Daoy (cell line): ENCODE results near the gene NELFA. TPM values are rescaled to one million over a fixed set of nuclear protein-coding genes. Genes with fewer than 3 reads are reported as not detected.

ENCODE experiments used
- DNase-seq: peaks from one replicate; pipeline ENCODE4 v3.0.0-alpha.2; 2015; ENCODE audit warnings: low read depth
- total RNA-seq: library from RNA; depleted of rRNA; stranded (reverse); fragments of >200 nt; shearing (Covaris generic); gene quantifications from 2 replicates; pipeline ENCODE4 v1.2.3, GENCODE V29; 2014

NELFA gene
- total RNA-seq, 1 experiment from 2014 or later: 22.9 TPM

DNA sequence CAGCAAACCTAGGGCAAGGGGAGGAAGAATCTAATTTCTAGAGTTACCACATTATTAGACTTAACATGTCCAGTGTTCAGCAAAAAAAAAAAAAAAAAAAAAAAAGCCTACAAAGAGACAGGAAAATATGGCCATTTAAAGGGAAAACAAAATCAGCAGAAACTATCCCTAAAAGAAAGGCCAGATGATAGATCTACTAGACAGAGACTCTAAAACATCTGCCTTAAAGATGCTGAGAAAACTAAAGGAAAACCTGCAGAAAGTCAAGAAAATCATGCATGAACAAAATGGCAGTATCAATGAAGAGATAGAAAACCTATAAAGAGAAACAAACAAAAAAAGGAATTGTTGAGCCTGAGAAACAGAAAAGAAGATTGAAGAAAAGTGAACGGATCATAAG, 43.8 kb downstream of the NELFA start:
- DNase-seq: no peak

DNA sequence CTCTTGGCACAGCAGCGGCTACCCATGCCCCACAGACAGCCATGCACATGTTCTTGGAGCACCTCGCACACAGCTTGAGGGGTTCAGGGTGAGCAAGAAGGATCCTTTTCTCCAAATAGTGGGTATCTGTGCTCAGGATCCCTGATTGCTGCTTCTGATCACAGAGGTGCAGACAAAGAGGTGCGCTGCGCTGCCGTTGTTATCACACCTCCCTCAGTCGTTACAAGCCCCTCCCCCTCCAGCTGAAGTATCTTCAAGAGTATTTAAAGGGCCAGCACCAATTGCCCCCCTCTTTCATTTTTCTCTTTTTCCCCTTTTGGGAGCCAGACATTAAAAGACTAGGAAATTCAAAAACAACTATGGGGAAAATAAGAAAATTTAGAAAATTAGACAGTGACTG, 44.3 kb downstream of the NELFA start:
- no peak for DNase-seq

DNA sequence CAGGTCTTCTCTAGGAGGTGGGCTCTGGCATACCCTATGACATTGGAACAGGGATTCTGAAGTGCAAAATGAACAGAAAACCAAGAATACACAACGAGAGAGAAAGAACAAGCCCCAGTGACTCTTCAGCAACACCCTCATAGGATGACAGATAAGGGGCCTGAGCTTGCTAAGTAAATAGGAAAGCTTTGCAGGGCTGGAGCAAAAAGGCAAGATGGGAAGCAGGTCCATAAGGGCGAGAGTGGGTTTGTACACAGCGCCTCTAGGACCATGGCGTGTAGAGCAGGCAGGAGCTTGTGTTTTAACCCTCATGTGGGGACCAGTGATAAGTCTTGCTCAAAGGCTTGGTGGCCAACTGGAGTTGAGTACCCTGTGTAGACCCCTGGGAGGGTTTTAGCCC, 45.8 kb downstream of the NELFA start:
- DNase-seq: no peak

DNA sequence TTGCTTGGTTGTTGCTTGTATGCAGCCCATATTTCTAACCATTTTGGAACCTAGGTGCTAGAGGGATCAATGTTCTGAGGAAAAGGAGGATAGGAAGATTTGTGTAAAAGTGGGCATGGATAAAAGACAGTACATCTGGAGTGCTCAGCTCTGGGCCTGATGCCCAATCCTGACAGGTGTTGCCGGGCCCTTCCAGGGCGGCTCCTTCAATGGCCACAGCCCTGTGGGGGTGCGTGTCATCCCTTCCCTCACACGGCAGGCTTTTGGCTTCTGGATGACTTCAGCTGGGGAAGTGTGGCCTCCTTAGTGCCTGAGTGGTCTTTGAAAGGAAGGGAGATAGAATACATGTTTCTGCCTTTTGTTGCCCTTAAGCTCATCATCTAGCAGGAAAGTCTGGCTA, 47.2 kb downstream of the NELFA start:
- no peak for DNase-seq

DNA sequence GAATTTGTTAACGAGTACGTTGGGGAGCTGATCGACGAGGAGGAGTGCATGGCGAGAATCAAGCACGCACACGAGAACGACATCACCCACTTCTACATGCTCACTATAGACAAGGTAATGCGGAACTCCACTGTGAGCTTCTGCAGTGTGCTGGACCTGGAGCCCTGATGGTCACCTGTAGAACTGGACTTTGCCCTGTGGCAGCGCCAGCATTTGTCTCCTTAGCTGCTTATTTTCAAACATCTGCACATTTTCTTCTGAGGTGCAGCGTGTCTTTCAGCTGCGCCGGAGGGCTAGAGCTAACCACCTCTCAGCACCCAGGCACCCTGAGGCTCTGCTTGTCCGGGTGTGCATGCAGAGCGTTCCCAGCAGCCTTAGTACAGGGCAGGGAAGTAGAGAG, 47.7 kb downstream of the NELFA start:
- no peak for DNase-seq

DNA sequence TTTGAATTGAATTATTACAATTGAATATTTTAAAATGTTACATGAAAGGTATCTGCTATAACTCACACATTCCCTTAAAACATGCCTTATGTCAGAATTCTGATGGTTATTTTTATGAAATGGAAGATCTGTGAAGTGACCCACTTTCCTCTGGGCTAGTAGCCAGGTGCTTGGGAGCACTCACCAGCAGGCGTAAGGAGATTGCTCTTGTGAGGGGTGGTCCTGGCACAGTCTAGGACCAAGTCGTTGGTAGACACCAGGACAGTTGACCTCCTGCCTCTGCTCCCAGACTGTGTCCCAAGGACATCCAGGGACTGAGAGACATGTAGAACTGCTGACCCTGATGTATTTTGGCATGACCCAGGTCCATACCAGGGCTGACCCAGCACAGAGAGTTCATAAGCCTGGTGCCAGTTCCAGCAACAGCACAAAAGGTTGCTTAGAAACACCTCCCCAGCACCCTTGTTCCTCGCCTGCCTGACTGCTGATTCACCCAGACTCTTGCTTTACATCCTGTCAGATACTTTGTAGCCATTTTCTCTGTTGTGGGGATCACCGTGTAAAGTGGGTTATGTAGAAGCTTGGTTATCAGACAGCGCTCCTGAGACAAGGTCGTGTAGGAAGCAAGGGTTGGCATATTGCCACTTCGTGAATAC, 48.5 kb downstream of the NELFA start:
- no peak for DNase-seq

DNA sequence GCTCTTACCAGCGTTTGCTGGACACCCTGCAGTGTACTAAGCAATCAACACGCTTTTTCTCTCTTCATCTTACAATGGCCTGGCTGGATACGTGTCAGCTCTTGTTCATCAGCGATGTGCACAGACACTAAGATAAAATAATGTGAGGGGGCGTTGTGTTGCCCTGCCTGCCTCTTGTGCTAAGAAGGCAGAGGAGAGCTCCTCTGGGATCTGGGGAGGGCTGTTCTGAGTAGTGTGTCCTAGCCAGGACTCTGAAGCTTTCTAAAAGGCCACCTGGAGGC, 49.7 kb downstream of the NELFA start:
- DNase-seq: no peak

DNA sequence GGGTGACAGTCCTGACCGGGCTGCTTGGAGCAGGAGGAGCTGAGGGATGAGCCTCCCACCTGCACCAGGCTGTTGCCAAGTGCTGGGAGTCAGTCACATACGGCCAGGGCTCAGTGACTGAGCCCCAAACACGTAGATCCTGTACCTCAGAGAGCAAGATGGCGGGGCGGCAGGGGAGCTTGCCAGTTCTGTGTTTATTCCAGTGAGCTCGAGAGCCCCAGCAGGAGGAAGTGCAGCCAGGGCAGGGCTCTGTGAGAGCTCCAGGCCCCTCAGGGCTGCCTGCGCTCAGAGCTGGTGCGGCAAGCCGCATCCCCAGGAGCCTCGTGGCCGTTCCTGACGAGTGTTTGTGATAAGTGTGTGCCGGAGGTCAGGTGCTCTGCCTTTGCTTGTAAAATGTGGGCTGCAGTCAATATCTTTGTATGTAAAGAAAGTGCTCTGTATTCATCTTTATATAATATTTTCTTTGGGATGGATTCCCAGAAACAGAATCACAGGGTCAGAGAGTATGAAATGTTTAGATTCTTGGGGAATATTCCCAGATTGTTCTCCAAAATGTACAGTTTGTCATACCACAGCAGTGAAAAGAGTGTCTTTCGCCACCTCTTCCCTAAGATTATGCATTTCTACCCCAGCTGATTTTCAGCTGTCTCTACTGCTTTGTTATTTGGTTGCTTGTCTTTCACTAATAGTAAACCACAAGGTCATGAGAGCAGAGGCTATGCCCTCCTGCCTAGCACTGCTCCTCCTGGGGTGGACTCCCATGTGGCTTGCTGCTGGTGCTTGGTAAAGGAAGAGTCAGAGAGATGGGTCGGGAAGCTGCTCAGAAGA, 50.3 kb downstream of the NELFA start:
- no peak for DNase-seq

DNA sequence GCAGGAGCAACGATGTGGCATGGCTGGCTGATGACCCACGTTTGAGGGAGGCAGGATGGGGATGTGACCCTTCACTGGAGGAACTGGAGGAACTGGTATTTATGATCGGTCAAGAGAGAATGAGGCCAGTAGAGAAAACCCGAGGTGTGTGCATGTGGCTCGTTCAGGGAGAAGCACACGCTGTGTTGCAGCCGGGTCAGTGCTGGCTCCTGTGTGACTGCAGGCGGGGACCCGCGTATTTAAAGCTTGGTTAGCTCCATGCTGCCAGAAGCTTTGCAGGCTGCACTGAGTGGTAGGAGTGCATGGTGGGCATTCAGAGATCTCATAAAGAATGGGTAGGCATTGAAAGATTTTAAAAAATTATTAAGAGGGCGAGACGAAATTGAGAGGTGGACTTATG, 52.1 kb downstream of the NELFA start:
- no peak for DNase-seq

DNA sequence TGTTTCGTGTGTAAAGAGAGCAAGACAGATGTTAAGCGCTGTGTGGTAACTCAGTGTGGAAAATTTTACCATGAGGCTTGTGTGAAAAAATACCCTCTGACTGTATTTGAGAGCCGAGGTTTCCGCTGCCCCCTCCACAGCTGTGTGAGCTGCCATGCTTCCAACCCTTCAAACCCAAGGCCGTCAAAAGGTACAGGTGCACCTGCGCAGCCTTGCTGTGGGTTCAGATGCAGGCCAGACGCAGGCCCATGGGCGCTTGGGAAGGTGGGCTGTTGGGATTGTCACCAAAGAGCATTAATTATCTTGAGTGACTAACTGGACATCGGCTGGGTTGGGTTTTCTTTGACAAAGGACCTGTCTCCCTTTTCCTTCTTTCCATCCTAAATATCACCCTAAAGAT, 55.4 kb downstream of the NELFA start:
- DNase-seq: no peak

DNA sequence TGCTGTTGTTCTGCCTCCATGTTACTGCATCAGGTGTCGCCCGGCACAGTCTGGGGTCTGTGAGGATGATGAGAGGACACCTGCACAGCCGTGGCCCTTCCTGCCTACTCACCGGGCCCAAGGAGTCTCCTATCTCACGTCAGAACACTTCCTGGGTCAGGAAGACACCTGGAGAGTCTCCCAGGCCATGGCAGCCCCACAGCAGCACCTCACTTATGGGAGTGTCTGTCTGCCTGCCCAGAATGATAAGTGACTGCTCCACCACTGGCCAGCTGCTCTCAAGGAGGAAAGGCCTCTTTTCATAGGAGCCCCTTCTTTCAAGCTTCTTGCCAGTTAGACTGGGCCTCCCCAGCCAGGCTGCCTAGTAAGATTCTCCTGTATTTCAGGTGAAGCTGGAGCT, 56.1 kb downstream of the NELFA start:
- DNase-seq: no peak

DNA sequence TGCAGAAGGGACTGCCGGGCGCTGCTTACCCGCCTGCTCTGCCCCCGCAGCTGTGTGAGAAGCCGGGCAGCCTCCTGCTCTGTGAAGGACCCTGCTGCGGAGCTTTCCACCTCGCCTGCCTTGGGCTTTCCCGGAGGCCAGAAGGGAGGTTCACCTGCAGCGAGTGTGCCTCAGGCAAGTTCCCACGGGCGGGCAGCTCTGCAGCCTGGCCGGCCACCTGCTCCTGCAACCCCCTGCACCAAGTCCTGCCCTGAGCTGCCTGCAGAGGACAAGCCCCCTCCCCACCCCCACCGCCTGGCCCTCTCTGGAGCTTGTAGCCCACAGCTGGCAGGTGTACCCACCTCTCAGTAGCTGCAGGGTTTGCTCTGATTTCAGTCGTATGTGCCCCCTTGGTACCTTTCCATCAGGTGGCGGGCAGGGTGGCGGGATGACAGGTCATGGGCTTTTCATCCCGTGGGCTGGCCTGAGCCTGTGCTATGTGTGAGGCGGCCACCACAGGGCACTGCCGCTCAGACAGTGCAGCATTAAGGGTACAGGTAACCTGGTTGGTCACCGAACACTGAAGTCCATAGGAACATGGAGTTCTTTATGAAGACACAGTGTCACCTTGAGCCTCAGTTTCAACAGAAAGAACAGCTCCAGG, 56.6 kb downstream of the NELFA start:
- no peak for DNase-seq

DNA sequence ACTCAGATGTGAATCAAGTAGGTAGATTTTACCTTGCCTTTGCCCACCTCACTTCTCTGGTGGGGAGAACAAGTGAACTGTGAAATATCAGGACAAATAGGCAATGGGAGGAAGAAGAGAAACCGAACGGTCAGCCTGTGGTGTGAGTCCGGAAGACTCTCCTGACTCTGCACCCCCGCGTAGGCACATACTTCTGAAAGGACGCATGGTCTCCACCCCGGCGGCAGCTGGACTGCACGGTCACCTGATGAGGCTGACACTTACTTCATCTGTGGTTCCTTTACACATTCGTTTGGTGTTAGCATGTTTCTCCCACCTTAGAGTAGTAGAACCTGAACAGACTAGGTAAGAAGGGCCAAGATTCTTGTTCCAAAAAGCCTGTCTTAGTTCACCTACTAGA, 58.4 kb downstream of the NELFA start:
- DNase-seq: no peak

DNA sequence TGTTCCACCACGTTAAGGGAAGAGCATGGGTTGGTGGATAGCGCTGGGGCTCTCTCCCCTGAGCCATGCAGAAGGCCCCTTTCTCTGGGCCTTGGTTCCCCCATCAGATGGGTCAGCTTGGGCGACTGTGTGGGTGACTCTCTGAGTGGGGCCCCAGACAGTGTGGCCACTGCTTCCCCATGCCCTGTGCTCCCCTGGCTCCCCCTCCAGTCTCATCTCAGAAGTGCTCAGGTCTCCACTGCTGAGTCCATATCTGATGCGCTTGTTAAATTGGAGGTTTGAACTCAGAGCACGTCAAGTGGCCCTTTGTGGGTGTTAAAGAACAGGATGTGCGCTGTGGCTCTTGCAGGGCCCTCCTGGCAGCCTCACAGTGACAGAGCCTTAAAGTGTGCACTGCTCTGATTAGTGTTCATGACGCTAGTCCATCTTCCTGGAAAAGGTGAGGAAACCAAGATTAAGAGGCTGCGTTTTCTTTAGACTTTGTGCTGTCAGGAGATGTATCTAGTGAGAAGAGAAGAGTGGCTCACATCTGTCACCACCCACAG, 59.8 kb downstream of the NELFA start:
- DNase-seq: no peak

DNA sequence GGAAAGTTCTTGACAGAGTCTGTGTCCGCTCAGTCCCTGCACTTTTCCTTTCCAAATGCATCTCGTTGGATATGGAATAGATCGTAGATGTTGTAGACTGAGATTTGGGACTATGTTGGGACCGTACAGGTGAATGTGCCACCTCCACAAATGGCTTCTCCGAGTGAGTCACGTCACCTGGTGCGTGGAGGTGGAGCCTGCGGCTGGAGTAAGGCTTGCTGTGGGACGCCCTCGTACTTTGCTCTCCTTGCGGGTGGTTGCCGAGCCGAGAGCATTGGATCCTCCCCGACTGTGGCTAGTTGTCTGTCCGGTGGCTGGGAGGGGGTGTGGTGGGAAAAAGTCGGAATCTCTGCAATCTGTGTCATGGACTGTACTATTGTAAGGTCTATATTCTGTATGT, 60.5 kb downstream of the NELFA start:
- no peak for DNase-seq

DNA sequence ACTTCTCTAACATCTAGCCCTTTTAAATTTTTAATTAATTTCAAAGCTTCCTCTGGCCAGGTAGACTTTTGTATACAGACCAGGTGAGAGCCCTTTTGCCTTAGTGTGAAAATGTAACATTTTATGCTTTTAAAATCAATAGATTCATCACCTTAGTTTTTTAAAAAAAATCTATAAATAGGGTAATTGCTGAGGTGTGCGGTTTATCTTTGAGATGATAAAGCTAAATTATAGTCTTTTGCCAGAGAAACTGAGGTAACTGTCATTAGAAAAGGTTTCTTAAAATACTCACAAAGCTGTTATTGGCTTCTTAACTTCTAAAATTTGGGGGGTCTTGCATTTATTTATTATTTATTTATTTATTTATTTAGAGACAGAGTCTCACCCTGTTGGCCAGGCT, 62.9 kb downstream of the NELFA start:
- DNase-seq: no peak

DNA sequence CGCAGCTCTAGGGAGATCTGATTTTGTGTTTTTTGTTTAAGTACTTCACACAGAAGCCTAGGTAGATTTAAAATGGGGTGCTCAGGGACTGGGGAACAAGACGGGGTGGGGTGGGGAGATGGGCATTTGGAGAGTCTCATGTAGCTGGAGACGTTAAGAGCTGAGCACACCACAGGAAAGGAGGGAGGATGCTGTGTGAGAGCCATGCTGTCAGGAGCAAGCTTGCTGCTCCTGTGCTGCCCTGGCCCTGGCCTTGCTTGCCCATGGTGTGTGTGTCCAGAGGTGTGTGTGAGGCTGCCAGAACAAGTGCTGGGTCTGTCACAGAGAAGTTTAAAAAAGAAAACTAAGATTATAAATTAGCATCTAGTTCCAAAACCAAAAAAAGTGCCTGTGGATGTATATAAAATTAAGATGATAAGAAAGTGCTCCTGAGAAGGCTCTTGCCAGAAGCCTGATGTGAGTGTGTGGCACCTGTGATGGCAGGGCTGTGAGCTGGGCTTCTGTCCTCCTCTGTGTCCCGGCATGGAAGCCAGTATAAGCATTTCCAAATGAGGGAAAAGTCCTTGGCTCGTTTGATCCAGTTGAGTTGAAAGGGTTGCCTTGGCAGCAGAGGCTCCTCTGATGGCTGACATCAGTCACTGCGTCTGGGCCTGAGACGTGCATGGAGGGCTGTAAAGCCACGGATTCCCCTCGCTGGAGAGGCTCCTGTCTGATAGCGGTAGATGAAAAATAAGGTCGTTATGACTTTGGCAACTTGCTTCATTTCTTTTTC, 63.5 kb downstream of the NELFA start:
- no peak for DNase-seq

DNA sequence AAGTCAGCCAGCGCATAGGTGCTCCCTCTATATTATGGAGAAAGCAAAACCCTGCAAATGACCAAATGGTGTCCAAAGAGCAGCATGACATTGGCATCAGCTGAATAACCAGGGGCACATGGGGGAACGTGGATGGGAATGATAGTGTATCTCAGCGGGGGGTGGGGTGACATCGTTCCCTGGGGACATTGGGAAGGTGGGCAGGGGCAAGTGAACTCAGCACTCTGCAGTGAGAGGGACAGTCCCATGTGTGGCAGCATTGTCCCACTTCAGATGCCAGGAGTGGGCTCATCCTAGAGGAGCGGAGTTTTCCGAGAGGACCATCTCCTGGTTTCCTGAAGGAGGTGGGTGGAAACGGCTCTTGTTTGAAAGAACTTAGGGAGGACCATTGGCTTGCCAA, 64.8 kb downstream of the NELFA start:
- no peak for DNase-seq

DNA sequence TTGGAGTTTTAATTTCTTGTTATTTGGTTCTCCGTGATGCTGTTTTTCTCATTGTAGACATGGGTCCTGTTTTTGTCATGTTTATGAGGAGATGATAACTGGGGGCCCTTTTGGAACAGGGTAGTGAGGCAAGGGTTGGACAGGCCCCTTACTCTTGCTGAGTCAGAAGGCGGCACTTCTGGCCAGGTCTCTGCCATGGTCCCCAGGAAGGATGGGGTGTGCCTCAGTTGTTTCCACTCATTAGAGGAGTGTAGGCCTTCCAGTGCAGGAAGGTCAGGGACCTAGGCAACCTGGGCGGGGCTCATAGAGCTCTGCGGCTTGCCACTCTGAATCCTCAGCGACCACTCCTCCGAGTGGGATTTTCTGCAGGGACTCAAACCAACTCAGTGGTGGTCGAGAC, 68.2 kb downstream of the NELFA start:
- DNase-seq: no peak

DNA sequence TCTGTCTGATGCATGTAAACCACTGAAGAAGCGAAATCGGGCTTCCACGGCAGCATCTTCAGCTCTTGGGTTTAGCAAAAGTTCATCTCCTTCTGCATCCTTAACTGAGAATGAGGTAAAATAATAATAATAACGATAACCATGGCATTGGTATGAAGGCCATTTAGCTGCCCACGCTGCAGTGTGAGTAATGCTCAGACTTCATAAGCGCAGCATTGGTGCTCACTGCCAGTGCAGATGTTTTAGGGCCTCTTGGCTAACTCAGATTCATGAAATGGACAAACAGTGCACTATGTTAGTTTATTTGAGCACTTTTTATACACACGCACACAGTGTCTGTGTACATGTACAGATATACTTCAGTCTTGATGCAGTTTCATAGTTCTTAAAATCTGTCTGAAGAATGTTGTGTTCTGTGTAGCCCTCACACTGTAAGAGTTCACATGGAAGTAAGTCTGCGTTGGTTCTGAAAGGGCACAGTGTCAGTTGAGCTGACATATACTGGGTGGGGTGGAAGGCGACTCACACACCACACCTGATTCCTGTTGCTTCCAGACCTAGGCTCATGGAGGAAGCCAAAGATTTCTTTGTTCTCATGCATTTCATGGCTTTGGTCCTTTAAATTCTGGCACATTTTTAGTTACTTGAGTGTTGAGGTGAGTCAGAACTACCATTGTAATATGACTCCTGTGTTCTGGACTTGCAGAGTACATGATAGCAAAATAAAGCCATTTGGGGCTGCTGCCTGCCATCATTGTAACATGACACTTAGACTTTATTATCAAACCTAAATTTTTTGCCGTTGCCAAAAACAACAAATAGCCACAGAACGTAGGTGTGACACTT, 68.9 kb downstream of the NELFA start:
- DNase-seq: peak; percentile 74

DNA sequence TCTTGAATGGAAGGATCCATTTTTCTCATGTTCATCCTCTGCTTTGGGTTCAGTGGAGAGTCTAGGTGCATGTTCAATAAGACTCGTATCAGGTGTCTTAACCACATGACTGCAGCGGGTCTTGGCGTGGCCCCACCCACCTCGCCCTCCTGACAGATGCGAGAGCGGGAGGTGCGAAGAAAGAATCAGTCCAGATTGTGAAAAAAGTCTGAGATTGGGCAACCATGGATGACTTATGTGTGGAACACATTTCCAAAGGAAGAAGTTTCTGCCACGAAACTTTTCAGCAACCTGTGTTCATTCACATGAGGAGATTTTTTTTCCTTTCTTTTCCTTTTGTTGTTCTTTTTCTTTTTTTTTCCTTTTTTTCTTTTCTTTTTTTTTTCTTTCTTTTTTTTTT, 70.7 kb downstream of the NELFA start:
- no peak for DNase-seq
